ENCODE data around the gene RAP1B. TPM values are rescaled to one million over a fixed set of nuclear protein-coding genes. Genes with fewer than 3 reads are reported as not detected.
A peak's percentile ranks its signal among the peaks of the same experiment; 100 is the strongest.

RAP1B gene
- total RNA-seq, 1 donor from 2014 or later = 139 TPM

DNA sequence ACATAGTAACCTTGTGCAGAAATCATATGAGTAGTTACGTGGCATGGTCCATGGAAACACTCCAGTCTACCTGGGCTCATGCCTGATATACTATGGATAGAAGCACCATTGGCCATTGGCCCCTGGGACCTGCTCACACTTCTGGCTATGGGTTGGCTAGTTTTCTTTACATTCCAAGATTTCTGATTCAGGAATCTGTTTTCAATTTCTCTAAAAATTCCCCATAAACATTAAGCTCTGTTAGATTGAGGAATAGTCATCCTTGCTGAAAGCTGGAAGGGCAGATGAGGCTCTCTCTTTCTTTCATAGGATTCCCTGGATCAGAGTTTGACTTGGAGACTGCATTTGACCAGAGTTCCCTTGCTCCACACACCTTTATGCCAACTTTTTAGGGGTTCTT, 37.3 kb upstream of the RAP1B start:
- TF ChIP-seq, protein P1, sequence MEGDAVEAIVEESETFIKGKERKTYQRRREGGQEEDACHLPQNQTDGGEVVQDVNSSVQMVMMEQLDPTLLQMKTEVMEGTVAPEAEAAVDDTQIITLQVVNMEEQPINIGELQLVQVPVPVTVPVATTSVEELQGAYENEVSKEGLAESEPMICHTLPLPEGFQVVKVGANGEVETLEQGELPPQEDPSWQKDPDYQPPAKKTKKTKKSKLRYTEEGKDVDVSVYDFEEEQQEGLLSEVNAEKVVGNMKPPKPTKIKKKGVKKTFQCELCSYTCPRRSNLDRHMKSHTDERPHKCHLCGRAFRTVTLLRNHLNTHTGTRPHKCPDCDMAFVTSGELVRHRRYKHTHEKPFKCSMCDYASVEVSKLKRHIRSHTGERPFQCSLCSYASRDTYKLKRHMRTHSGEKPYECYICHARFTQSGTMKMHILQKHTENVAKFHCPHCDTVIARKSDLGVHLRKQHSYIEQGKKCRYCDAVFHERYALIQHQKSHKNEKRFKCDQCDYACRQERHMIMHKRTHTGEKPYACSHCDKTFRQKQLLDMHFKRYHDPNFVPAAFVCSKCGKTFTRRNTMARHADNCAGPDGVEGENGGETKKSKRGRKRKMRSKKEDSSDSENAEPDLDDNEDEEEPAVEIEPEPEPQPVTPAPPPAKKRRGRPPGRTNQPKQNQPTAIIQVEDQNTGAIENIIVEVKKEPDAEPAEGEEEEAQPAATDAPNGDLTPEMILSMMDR (conservative IDR thresholded peaks at IDR 0.05; ENCODE audit: low read depth, low read length) = no peak
- no peak overlapping the region for H3K4me3 ChIP-seq (ENCODE audit: low read depth, low read length)
- no peak for DNase-seq (ENCODE audit: low read depth)

DNA sequence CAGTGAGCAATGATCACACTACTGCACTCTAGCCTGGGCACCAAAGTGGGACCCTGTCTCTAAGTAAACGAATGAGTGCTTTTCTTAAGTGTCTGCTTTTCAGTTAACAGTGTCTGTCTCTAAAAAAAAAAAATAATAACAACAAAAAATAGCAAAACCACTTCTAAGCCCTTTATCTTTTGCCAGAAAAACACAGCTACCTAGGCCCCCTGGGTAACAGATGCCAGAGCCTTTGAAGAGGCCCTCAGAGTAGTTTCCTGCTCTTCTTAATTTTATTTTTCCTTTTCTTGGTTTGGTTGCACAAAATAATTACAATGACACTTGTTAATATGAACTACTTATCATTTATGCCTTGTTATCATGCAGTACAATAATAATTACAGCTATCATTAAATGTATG, 32.8 kb upstream of the RAP1B start:
- DNase-seq (ENCODE audit: low read depth) = no peak
- TF ChIP-seq, protein P1 (conservative IDR thresholded peaks at IDR 0.05; ENCODE audit: low read depth, low read length) = no peak
- H3K4me3 ChIP-seq (ENCODE audit: low read depth, low read length) = no peak overlapping the region

DNA sequence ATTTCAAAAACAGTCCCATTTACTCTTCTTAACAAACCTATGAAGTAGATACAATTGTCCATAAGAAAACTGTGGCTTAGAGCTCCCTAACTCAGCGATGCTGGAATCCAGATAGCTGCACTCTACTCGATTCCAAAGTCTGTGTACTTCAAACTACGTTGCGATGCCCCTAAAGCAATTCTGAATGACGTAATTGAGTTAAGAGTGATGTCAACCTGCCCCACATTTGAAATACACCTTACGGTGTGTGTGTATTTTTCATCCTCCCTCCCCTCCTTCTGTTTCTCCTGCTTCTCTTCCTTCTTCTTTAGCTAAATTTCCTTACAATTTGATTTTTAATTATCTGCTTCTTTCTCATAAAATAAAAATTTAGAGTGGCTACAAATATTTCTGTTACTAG, 31.9 kb upstream of the RAP1B start:
- no peak overlapping the region for H3K4me3 ChIP-seq (ENCODE audit: low read depth, low read length)
- TF ChIP-seq, protein P1 (conservative IDR thresholded peaks at IDR 0.05; ENCODE audit: low read depth, low read length) = no peak
- DNase-seq (ENCODE audit: low read depth) = no peak

DNA sequence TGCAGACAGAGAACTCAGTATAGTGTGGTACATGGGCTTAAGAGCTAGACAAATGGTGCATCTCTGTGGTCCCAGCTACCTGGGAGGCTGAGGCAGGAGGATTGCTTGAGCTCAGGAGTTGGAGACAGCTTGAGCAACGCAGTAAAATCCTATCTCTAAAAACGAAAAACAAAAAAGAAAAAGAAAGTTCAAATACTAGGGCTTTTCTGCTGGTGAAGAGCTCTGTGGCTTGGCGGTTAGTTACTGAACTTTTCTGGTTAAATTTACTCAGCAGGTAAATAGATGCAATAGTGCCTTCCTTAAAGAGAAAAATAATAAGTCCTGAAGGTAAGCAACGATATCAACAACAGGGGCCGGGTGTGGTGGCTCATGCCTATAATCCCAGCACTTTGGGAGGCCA, 31.4 kb upstream of the RAP1B start:
- DNase-seq (ENCODE audit: low read depth) = no peak
- TF ChIP-seq, protein P1 (conservative IDR thresholded peaks at IDR 0.05; ENCODE audit: low read depth, low read length) = no peak
- no peak overlapping the region for H3K4me3 ChIP-seq (ENCODE audit: low read depth, low read length)

DNA sequence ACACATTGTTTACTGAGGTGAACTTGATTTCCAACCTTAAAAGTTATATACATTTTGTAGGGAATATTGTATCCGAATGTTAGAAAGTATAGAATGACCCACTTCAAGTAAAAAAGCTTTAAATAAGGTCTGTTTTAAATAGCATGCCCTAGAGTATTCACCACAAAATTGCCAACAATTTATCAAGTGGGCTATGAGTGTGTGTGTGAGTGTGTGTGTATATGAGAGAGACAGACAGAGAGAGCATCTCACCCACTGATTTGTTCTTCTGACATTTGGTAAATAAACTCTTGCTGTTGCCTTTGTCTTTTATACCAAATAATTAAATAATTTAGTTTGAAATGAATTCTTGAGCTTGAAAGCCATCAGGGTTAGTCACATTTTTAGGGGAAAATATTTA, 29.8 kb upstream of the RAP1B start:
- DNase-seq (ENCODE audit: low read depth) = no peak
- TF ChIP-seq, protein P1 (conservative IDR thresholded peaks at IDR 0.05; ENCODE audit: low read depth, low read length) = no peak
- no peak overlapping the region for H3K4me3 ChIP-seq (ENCODE audit: low read depth, low read length)

- TF ChIP-seq, protein P1 (conservative IDR thresholded peaks at IDR 0.05; ENCODE audit: low read depth, low read length) = no peak
- no peak overlapping the region for H3K4me3 ChIP-seq (ENCODE audit: low read depth, low read length)
- DNase-seq (ENCODE audit: low read depth) = peak; percentile 52
Measured at GRCh38 chr12:68581926-68582325, 28.8 kb upstream of the RAP1B start.

- DNase-seq (ENCODE audit: low read depth) = no peak
- TF ChIP-seq, protein P1 (conservative IDR thresholded peaks at IDR 0.05; ENCODE audit: low read depth, low read length) = no peak
- no peak overlapping the region for H3K4me3 ChIP-seq (ENCODE audit: low read depth, low read length)
Measured at GRCh38 chr12:68585966-68586365, 24.7 kb upstream of the RAP1B start.

All from epithelial cell of proximal tubule (primary cell).